Measurements from ENCODE around the gene PTTG1IP.
A peak's percentile ranks its signal among the peaks of the same experiment; 100 is the strongest.
"Not testable (repeated sequence)": the region's sequence is repeated elsewhere in the genome, so short reads cannot be mapped to it uniquely, and the experiment has no call there.

PTTG1IP gene

GRCh38 chr21:44880405-44881197 lies 7.1 kb upstream of the PTTG1IP start:
- no peak for DNase-seq

DNA sequence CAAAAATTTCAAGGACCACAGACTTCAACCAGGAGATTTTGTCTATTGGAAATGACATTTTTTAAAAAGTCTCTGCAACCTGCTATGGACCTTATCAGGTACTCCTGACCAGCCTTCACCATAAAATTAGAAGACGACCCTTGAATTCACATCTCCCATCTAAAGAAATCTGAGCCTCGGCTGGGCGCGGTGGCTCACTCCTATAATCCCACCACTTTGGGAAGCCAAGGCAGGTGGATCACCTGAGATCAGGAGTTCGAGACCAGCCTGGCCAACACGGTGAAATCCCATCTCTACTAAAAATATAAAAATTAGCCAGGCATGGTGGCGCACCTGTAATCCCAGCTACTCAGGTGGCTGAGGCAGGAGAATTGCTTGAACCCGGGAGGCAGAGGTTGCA lies 5.7 kb upstream of the PTTG1IP start:
- DNase-seq = not testable (repeated sequence)

- DNase-seq = no peak
These were observed 4.8 kb upstream of the PTTG1IP start for GRCh38 chr21:44878053-44878982.

- no peak for DNase-seq
These were observed 3.5 kb upstream of the PTTG1IP start for GRCh38 chr21:44876849-44877575.

DNA sequence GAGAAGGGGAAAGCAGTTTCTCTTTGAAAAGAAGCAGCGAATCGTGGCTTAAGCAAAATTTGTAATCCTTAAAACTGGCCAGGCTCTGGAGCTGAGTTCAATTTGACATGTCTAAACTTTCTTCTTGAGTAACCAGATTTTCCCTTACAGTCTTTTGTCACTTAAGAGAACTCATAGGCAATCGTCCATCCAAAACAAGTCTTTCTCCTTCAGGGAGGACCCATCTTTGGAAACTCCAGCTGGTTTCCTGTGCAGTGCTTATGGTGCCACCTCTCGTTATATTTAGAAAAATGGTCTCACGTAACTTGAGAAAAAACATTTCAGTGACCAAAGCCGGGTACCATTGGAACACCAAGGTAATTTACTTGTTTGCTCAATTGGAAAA lies 1.8 kb upstream of the PTTG1IP start:
- peak in 1 of 2 experiments; percentile 12 for DNase-seq

- no peak for DNase-seq
These were observed 1.2 kb upstream of the PTTG1IP start for GRCh38 chr21:44874497-44875315.

DNA sequence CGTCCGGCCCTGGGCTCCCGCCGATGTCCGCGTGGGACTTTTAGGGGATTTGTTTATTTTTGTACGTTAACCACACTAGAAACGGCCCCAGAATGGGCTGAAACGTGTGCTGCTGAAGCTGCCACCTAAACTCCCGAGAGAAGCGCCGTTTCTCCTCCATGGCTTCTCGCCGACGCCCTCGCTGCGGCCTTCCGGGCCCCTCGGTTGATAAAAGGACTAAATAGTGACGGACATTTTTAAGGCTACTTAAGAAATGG lies 678 bp upstream of the PTTG1IP start:
- no peak for DNase-seq

GRCh38 chr21:44872649-44873355 lies 688 bp downstream of the PTTG1IP start:
- no peak for DNase-seq

DNA sequence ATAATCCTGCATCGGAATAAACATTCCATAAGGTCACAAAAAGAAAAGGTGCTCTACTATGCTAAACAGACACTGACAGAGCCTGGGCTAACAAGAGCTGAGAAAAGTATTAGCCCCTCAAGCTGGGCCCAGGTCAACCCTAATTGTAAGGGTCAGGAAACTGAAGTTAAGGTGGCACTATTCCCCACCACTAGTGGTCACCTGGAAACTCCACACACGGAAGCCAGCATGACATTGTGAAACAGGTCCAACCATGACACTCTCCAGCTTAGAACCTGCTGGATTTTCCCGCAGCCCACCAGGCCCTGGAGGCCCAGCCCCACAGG lies 1.2 kb downstream of the PTTG1IP start:
- no peak for DNase-seq

DNA sequence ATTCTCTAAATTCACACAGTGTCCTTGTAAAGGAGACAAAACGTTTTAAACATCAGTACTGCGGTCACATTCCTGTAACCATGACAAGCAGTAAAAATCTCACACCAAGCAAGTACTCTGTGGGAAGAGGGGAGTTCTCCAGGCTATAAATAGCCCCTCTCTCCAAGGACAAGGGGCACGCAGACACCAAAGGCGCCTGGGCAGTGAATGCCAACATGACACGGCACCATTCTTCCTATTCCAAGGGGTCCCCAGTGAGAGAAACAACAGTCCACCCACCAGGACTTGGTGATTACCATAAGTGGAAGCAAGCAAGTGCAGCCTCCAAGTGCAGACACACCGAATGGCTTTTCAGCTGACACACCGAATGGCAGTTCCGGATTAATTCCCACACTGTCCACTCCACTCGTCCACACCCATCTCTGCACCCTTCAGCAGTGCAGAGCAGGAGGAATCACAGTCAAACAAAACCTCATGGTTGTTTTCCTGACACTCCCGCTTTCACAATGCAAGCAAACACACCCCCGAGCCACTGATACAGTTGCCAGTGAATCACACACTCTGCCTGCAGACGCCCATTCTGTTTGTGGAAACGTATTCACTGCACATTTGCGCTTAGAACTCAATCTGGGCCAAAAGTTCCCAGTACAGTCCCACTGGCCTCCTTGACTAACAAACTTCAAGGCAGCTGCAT lies 1.8 kb downstream of the PTTG1IP start:
- DNase-seq = peak in 1 of 2 experiments; percentile 33

DNA sequence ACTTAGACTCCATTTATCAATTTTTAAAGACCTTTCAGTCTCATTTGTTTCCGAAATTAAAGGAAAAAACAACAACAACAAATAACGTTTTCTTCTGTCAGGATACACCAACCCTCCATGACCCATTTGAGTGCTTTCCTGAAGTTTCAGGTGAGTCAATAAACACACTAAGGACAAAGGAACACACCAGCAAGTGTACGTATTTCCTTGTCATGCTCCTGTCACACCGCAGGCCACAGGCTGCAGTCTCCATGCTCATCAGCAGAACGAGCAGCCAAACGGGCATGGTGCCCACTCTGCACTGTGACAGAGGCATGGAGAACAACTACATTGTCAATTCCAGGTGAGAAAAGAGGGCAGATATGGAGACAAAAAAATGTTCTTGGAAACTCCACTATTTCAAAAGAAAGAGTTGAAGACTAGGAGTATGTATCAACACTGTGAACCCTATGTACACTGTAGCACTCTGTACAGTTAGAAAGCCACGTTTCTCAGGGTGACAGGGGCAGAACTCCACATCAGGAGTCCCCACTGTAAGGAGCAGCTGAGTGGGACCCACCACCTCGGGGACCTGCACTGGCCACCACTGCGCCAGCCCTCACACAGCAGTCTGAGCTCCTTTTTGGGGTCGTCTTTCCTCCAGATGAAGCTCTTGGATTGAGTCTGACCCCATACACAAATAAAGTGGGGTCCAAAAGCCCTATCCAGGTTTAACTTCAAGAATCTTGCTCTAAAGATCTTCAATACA lies 2.6 kb downstream of the PTTG1IP start:
- DNase-seq = peak in 1 of 2 experiments; percentile 53

DNA sequence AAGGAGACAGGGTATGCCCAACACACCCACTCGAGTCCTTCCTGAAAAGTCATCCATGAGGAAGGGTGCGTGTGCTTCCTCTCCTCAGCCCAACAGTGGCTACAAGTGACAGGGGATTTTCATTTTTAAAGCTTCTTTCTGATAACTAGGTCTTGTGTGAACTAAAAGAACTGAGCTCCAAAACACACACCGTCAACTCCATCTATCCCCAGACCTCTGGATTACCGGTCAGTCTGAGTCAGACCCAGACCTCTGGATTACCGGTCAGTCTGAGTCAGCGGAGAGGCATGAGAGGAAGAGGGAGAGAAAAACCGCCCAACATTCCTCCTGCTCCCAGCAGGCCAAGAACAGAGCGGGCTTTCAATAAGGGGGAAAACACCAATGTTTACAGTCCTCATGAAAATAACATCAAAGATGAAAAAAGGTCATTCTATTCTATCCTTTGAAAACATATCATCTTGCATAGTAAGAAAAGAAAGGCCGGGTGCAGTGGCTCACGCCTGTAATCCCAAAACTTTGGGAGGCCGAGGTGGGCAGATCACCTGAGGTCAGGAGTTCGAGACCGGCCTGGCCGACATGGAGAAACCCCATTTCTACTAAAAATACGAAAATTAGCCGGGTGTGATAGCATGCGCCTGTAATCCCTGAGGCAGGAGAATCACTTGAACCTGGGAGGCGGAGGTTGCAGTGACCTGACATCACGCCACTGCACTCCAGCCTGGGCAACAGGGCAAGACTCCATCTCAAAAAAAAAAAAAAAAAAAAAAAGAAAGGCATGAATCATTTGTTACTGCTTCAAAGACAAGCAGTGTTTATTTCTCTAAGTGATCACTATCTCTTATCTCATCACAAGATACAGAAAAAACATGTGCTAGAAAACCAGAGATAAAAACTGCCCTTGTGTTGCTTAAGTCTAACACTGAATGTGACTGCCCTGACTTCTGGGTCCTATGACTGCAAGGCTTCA lies 3.4 kb downstream of the PTTG1IP start:
- DNase-seq = peak; percentile 79 to 92

- no peak for DNase-seq
These were observed 4.8 kb downstream of the PTTG1IP start for GRCh38 chr21:44868707-44869106.

DNA sequence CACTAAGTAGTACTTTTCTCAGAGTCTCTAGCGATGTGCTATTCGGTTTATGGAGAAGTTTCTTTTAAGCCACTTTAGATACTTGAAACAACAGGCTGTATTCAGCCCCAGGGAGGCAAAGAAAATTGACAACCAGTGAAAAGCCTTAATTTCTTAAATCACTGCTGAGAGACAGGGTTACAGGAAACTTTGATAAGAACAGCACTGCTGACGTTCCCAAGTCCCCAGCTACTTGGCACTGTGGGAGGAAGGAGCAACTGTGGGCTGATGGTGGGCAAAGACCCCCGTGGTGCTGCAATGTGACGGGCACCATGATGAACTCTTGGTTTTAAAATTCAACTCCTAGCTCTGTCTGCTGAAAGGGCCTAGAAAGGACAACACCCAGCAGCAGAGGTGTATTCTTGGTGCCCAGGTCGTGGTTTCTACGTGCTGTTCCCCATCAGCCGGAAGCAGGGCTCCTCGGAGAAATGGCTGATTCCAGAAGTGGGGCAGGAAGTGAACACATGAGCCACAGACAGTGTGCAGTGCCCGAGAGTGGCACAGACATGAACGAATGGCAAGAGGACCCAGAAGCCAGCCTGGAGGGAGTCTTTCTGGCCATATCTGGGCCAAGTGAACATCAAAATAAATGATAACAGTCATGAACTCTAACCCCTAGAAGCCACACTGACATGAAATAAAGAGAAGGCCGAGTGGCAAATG lies 5.3 kb downstream of the PTTG1IP start:
- no peak for DNase-seq

GRCh38 chr21:44867464-44867863 lies 6.0 kb downstream of the PTTG1IP start:
- DNase-seq = no peak

DNA sequence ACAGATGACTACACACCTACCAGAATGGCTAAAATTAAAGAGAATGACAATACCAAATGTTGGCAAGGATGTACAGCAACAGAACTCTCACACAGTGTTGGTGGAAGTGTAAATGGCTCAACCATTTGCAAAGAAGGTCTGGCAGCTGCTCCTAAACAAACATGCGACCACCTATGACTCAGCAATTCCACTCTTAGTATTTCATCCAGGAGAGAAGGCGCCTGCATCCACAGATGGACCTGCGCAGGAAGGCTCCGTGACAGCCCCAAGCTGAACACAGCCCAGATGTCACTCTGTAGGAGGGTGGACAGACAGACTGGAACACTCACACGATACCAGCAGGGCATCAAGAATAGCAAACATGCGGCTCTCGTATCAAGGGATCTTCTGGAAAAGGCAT lies 6.7 kb downstream of the PTTG1IP start:
- no peak for DNase-seq

GRCh38 chr21:44865561-44866280 lies 7.8 kb downstream of the PTTG1IP start:
- no peak for DNase-seq

Data from SW 1271 (cell line).